SK-N-SH treated with all-trans-retinoic acid at 6 μM for 48 hours (cell line): Measurements from ENCODE around the gene BCAT1.

ENCODE experiments used
- ATAC-seq: fragments of 200-7000 bp; cut with Tn5 transposase; 3 replicates; pipeline ENCODE4 v1.9.1; 2020; ENCODE audit warnings: mild to moderate bottlenecking, moderate library complexity
- ARNTL ChIP-seq: fragments of 450-650 bp; formaldehyde crosslinking; IDR thresholded peaks from 2 replicates; pipeline ENCODE4 v1.5.0; 2020; ENCODE audit warnings: low read depth, mild to moderate bottlenecking, moderate library complexity, borderline replicate concordance
- BACH2 ChIP-seq: fragments of 250-450 bp; sonication (Bioruptor Pico); IDR thresholded peaks from 2 replicates; pipeline ENCODE4 v1.9.0; 2021; ENCODE audit warnings: mild to moderate bottlenecking, borderline replicate concordance
- CSDC2 ChIP-seq: fragments of 250-450 bp; sonication (Bioruptor Pico); IDR thresholded peaks from 2 replicates; pipeline ENCODE4 v1.5.0; 2020; ENCODE audit warnings: mild to moderate bottlenecking, moderate library complexity
- ESRRG ChIP-seq: fragments of 250-450 bp; sonication (Bioruptor Pico); IDR thresholded peaks from 2 replicates; pipeline ENCODE4 v1.6.1; 2021; ENCODE audit warnings: mild to moderate bottlenecking
- GLIS3 ChIP-seq: fragments of 250-450 bp; sonication (Bioruptor Pico); IDR thresholded peaks from 2 replicates; pipeline ENCODE4 v1.5.0; 2020; ENCODE audit warnings: mild to moderate bottlenecking, moderate library complexity
- OSR1 ChIP-seq: fragments of 250-450 bp; sonication (Bioruptor Pico); IDR thresholded peaks from 2 replicates; pipeline ENCODE4 v1.8.0; 2022; ENCODE audit warnings: moderate library complexity, mild to moderate bottlenecking, inconsistent platforms
- PPARA ChIP-seq: fragments of 250-450 bp; sonication (Bioruptor Pico); IDR thresholded peaks from 2 replicates; pipeline ENCODE4 v1.5.0; 2020; ENCODE audit warnings: mild to moderate bottlenecking, borderline replicate concordance
- RARB ChIP-seq: fragments of 250-450 bp; sonication (Bioruptor Pico); IDR thresholded peaks from 2 replicates; pipeline ENCODE4 v1.8.0; 2021; ENCODE audit warnings: mild to moderate bottlenecking, moderate library complexity
- SNAI2 ChIP-seq: fragments of 250-450 bp; sonication (Bioruptor Pico); IDR thresholded peaks from 2 replicates; pipeline ENCODE4 v1.5.0; 2020; ENCODE audit warnings: mild to moderate bottlenecking, moderate library complexity
- TCF4 ChIP-seq: fragments of 250-450 bp; sonication (Bioruptor Pico); IDR thresholded peaks from 2 replicates; pipeline ENCODE4 v1.8.0; 2021; ENCODE audit warnings: mild to moderate bottlenecking, moderate library complexity, borderline replicate concordance
- TOX ChIP-seq: fragments of 250-450 bp; sonication (Bioruptor Pico); IDR thresholded peaks from 2 replicates; pipeline ENCODE4 v1.8.0; 2021; ENCODE audit warnings: mild to moderate bottlenecking, moderate library complexity, borderline replicate concordance
- ZC3H10 ChIP-seq: fragments of 250-450 bp; sonication (Bioruptor Pico); IDR thresholded peaks from 2 replicates; pipeline ENCODE4 v1.5.1; 2021; ENCODE audit warnings: mild to moderate bottlenecking, moderate library complexity
- ZFP30 ChIP-seq: fragments of 450-650 bp; formaldehyde crosslinking; IDR thresholded peaks from 2 replicates; pipeline ENCODE4 v1.5.0; 2022; ENCODE audit warnings: mild to moderate bottlenecking, moderate library complexity
- ZNF565 ChIP-seq: fragments of 450-650 bp; formaldehyde crosslinking; conservative IDR thresholded peaks from 2 replicates; pipeline ENCODE4 v1.5.0; 2020; ENCODE audit warnings: low read depth, mild to moderate bottlenecking, moderate library complexity
- ZNF70 ChIP-seq: fragments of 450-650 bp; formaldehyde crosslinking; IDR thresholded peaks from 2 replicates; pipeline ENCODE4 v1.5.0; 2020; ENCODE audit warnings: mild to moderate bottlenecking, moderate library complexity
- TF ChIP-seq, protein P1 (sequence below): fragments of 250-450 bp; sonication (Bioruptor Pico); IDR thresholded peaks from 2 replicates; pipeline ENCODE4 v1.5.1; 2020; ENCODE audit warnings: low read depth, mild to moderate bottlenecking, moderate library complexity
- TF ChIP-seq, protein P2 (sequence below): fragments of 250-450 bp; sonication (Bioruptor Pico); IDR thresholded peaks from 2 replicates; pipeline ENCODE4 v1.5.1; 2021; ENCODE audit warnings: mild to moderate bottlenecking, moderate library complexity
- TF ChIP-seq, protein P3 (sequence below): fragments of 250-450 bp; sonication (Bioruptor Pico); IDR thresholded peaks from 2 replicates; pipeline ENCODE4 v1.5.0; 2020; ENCODE audit warnings: mild to moderate bottlenecking, moderate library complexity
- TF ChIP-seq, protein P4 (sequence below): fragments of 250-450 bp; sonication (Bioruptor Pico); IDR thresholded peaks from 2 replicates; pipeline ENCODE4 v1.8.0; 2020; ENCODE audit warnings: mild to moderate bottlenecking, moderate library complexity, borderline replicate concordance
- TF ChIP-seq, protein P5 (sequence below): fragments of 250-450 bp; sonication (Bioruptor Pico); IDR thresholded peaks from 2 replicates; pipeline ENCODE4 v1.8.0; 2021; ENCODE audit warnings: low read depth, mild to moderate bottlenecking, moderate library complexity, borderline replicate concordance

BCAT1 gene

DNA sequence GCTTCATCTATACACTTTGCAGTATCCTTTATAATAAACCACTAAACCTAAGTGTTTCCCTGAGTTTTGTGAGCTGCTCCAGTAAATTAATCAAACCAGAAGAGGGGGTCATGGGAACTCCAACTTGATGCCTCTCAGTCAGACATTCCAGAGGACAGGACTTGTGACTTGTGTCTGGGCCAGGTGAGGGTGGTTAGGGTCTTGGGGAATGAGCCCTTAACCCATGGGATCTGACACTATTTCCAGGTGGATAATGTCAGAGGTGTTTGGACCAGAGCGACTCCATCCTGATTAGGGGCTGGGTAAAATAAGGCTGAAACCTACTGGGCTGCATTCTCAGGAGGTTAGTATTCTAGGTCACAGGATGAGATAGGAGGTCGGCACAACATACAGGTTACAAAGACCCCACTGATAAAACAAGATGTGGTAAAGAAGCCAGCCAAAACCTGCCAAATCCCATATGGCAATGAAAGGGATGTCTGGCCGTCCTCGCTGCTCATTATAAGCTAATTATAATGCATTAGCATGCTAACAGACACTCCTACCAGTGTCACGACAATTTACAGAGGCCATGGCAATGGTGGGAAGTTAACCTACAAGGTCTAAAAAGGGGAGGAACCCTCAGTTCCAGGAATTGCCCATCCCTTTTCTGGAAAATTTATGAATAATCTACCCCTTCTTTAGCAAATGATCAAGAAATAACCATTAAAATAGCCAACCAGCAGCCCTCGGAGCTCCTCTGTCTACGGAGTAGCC lies 58.7 kb downstream of the BCAT1 start:
- TF ChIP-seq ZFP30 (CRISPR knock-in tag): no peak
- TF ChIP-seq, all 23 proteins: peak for 0
- ATAC-seq: no peak

DNA sequence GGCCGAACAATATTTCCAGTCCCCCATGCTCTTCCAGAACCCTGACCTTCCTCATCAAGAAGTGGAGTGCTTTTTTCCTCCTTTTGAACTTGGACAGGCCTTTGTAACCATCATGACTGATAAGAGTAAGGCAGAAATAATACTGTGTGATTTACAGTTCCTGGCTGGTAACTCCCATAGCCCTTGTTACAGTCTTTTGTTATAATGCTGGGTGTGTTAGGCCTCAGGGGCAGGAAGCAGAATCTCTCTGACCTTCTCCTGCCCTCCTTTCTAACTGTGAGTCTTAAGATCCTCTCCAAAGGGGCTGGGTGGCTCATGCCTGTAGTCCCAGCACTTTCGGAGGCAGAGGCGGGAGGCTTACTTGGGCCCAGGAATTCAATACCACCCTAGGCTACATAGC lies 59.5 kb downstream of the BCAT1 start:
- ATAC-seq: no peak
- no peak for TF ChIP-seq TOX (CRISPR knock-in tag)
- TF ChIP-seq, protein P1, sequence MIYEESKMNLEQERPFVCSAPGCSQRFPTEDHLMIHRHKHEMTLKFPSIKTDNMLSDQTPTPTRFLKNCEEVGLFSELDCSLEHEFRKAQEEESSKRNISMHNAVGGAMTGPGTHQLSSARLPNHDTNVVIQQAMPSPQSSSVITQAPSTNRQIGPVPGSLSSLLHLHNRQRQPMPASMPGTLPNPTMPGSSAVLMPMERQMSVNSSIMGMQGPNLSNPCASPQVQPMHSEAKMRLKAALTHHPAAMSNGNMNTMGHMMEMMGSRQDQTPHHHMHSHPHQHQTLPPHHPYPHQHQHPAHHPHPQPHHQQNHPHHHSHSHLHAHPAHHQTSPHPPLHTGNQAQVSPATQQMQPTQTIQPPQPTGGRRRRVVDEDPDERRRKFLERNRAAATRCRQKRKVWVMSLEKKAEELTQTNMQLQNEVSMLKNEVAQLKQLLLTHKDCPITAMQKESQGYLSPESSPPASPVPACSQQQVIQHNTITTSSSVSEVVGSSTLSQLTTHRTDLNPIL (CRISPR knock-in tag): no peak

DNA sequence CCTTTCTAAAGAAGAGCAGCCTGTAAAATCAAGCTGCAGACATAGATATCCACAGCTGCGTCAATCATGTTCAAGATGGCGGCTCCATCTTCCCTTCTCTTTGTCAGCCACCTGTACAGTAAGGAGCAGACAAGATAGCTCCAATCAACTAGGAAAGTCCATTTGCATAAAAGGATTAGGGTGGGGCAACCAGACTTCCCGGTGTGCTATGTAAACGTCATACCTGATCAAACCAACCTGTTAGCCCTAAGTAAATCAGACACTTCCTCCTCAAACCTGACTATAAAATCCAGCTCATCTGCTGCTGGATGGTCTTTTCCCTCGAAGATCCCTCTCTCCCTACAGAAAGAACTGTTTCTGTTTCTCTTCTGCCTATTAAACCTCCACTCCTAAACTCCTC lies 60.1 kb downstream of the BCAT1 start:
- TF ChIP-seq TCF4 (CRISPR knock-in tag): no peak
- TF ChIP-seq, protein P2, sequence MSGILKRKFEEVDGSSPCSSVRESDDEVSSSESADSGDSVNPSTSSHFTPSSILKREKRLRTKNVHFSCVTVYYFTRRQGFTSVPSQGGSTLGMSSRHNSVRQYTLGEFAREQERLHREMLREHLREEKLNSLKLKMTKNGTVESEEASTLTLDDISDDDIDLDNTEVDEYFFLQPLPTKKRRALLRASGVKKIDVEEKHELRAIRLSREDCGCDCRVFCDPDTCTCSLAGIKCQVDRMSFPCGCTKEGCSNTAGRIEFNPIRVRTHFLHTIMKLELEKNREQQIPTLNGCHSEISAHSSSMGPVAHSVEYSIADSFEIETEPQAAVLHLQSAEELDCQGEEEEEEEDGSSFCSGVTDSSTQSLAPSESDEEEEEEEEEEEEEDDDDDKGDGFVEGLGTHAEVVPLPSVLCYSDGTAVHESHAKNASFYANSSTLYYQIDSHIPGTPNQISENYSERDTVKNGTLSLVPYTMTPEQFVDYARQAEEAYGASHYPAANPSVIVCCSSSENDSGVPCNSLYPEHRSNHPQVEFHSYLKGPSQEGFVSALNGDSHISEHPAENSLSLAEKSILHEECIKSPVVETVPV: no peak
- TF ChIP-seq, protein P3, sequence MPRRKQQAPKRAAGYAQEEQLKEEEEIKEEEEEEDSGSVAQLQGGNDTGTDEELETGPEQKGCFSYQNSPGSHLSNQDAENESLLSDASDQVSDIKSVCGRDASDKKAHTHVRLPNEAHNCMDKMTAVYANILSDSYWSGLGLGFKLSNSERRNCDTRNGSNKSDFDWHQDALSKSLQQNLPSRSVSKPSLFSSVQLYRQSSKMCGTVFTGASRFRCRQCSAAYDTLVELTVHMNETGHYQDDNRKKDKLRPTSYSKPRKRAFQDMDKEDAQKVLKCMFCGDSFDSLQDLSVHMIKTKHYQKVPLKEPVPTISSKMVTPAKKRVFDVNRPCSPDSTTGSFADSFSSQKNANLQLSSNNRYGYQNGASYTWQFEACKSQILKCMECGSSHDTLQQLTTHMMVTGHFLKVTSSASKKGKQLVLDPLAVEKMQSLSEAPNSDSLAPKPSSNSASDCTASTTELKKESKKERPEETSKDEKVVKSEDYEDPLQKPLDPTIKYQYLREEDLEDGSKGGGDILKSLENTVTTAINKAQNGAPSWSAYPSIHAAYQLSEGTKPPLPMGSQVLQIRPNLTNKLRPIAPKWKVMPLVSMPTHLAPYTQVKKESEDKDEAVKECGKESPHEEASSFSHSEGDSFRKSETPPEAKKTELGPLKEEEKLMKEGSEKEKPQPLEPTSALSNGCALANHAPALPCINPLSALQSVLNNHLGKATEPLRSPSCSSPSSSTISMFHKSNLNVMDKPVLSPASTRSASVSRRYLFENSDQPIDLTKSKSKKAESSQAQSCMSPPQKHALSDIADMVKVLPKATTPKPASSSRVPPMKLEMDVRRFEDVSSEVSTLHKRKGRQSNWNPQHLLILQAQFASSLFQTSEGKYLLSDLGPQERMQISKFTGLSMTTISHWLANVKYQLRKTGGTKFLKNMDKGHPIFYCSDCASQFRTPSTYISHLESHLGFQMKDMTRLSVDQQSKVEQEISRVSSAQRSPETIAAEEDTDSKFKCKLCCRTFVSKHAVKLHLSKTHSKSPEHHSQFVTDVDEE (CRISPR knock-in tag): no peak
- TF ChIP-seq, protein P4, sequence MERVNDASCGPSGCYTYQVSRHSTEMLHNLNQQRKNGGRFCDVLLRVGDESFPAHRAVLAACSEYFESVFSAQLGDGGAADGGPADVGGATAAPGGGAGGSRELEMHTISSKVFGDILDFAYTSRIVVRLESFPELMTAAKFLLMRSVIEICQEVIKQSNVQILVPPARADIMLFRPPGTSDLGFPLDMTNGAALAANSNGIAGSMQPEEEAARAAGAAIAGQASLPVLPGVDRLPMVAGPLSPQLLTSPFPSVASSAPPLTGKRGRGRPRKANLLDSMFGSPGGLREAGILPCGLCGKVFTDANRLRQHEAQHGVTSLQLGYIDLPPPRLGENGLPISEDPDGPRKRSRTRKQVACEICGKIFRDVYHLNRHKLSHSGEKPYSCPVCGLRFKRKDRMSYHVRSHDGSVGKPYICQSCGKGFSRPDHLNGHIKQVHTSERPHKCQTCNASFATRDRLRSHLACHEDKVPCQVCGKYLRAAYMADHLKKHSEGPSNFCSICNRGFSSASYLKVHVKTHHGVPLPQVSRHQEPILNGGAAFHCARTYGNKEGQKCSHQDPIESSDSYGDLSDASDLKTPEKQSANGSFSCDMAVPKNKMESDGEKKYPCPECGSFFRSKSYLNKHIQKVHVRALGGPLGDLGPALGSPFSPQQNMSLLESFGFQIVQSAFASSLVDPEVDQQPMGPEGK: no peak
- no peak for TF ChIP-seq ZC3H10 (CRISPR knock-in tag)
- TF ChIP-seq, protein P5, sequence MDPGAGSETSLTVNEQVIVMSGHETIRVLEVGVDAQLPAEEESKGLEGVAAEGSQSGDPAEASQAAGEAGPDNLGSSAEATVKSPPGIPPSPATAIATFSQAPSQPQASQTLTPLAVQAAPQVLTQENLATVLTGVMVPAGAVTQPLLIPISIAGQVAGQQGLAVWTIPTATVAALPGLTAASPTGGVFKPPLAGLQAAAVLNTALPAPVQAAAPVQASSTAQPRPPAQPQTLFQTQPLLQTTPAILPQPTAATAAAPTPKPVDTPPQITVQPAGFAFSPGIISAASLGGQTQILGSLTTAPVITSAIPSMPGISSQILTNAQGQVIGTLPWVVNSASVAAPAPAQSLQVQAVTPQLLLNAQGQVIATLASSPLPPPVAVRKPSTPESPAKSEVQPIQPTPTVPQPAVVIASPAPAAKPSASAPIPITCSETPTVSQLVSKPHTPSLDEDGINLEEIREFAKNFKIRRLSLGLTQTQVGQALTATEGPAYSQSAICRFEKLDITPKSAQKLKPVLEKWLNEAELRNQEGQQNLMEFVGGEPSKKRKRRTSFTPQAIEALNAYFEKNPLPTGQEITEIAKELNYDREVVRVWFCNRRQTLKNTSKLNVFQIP (CRISPR knock-in tag): no peak
- TF ChIP-seq CSDC2 (CRISPR knock-in tag): no peak
- TF ChIP-seq ZNF565 (CRISPR knock-in tag): no peak
- no peak for TF ChIP-seq TOX (CRISPR knock-in tag)
- TF ChIP-seq, protein P1 (CRISPR knock-in tag): no peak
- TF ChIP-seq PPARA: no peak
- TF ChIP-seq ZNF70: no peak
- no peak for TF ChIP-seq GLIS3 (CRISPR knock-in tag)
- TF ChIP-seq ZFP30 (CRISPR knock-in tag): no peak
- no peak for TF ChIP-seq SNAI2 (CRISPR knock-in tag)
- TF ChIP-seq ESRRG (CRISPR knock-in tag): no peak
- TF ChIP-seq BACH2 (CRISPR knock-in tag): no peak
- TF ChIP-seq OSR1 (CRISPR knock-in tag): no peak
- TF ChIP-seq ARNTL (CRISPR knock-in tag): no peak
- TF ChIP-seq RARB (CRISPR knock-in tag): no peak
- TF ChIP-seq, all 23 proteins: peak for 0

More for the DNA sequence above, 60.1 kb downstream of the BCAT1 start:
- ATAC-seq: no peak
